ENCODE data around the gene ITGAD.

Gene ITGAD

GRCh38 chr16:31380201-31380600 lies 12.9 kb upstream of the ITGAD start:
- H3K4me3 Mint-ChIP-seq, result no peak overlapping the region
- H3K27ac Mint-ChIP-seq, result no peak overlapping the region
- H3K9me3 Mint-ChIP-seq, result peaks cover 1% of the 10 kb centered on the region
- H3K36me3 Mint-ChIP-seq (ENCODE audit: low read depth), result no peaks in the 10 kb centered on the region
- no peak for TF ChIP-seq CTCF (IDR thresholded peaks at IDR 0.05; ENCODE audit: unreplicated experiment in 3 of 3)
- H3K27me3 Mint-ChIP-seq (ENCODE audit: low read depth), result peaks cover 50% of the 10 kb centered on the region
- no peaks in the 10 kb centered on the region for H3K4me1 Mint-ChIP-seq

GRCh38 chr16:31382485-31383161 lies 10.5 kb upstream of the ITGAD start:
- H3K9me3 Mint-ChIP-seq, result no peaks in the 10 kb centered on the region

GRCh38 chr16:31385680-31386079 lies 7.5 kb upstream of the ITGAD start:
- H3K4me1 Mint-ChIP-seq, result no peaks in the 10 kb centered on the region
- H3K4me3 Mint-ChIP-seq, result no peak overlapping the region
- H3K36me3 Mint-ChIP-seq (ENCODE audit: low read depth), result no peaks in the 10 kb centered on the region
- H3K9me3 Mint-ChIP-seq, result no peaks in the 10 kb centered on the region
- H3K27ac Mint-ChIP-seq, result no peak overlapping the region
- peaks cover 31% of the 10 kb centered on the region for H3K27me3 Mint-ChIP-seq (ENCODE audit: low read depth)
- TF ChIP-seq CTCF (IDR thresholded peaks at IDR 0.05; ENCODE audit: unreplicated experiment in 3 of 3), result no peak

More at GRCh38 chr16:31382485-31383161, 10.5 kb upstream of the ITGAD start:
- Mint-ChIP-seq H3K4me3 (no peak overlapping the region), H3K27ac (no peak overlapping the region), H3K4me1 (no peaks in the 10 kb centered on the region), H3K27me3 (ENCODE audit: low read depth) (peaks cover 34% of the 10 kb centered on the region), H3K36me3 (ENCODE audit: low read depth) (no peaks in the 10 kb centered on the region)
- TF ChIP-seq CTCF (IDR thresholded peaks at IDR 0.05; ENCODE audit: unreplicated experiment in 3 of 3), result peak; percentile 46 to 61 (median 55)

GRCh38 chr16:31386157-31386984 lies 6.8 kb upstream of the ITGAD start:
- TF ChIP-seq CTCF (IDR thresholded peaks at IDR 0.05; ENCODE audit: unreplicated experiment in 3 of 3), result no peak

GRCh38 chr16:31388535-31388934 lies 4.6 kb upstream of the ITGAD start:
- Mint-ChIP-seq H3K9me3 (no peaks in the 10 kb centered on the region), H3K36me3 (ENCODE audit: low read depth) (no peaks in the 10 kb centered on the region), H3K4me1 (no peaks in the 10 kb centered on the region), H3K4me3 (no peak overlapping the region), H3K27me3 (ENCODE audit: low read depth) (peaks cover 10% of the 10 kb centered on the region), H3K27ac (no peak overlapping the region)
- TF ChIP-seq CTCF (IDR thresholded peaks at IDR 0.05; ENCODE audit: unreplicated experiment in 3 of 3), result no peak

More at GRCh38 chr16:31386157-31386984, 6.8 kb upstream of the ITGAD start:
- H3K4me1 Mint-ChIP-seq, result no peaks in the 10 kb centered on the region
- H3K9me3 Mint-ChIP-seq, result no peaks in the 10 kb centered on the region
- H3K36me3 Mint-ChIP-seq (ENCODE audit: low read depth), result no peaks in the 10 kb centered on the region
- H3K27ac Mint-ChIP-seq, result peak overlapping the region in 1 of 3 experiments; percentile 28
- H3K4me3 Mint-ChIP-seq, result no peak overlapping the region
- H3K27me3 Mint-ChIP-seq (ENCODE audit: low read depth), result peaks cover 28% of the 10 kb centered on the region
